ENCODE data around the gene CCKAR. TPM values are rescaled to one million over a fixed set of nuclear protein-coding genes. Genes with fewer than 3 reads are reported as not detected.

The CCKAR gene
- total and polyA plus RNA-seq, 2 donors from 2014 or later = 0.22 TPM; not detected in 1

GRCh38 chr4:26484516-26484915 is 5.8 kb downstream of the CCKAR start:
- FAIRE-seq = no peak
- no peak for TF ChIP-seq CTCF (IDR thresholded peaks at IDR 0.05; ENCODE audit: borderline replicate concordance, extremely low read depth, insufficient read depth)

GRCh38 chr4:26484032-26484515 is 6.2 kb downstream of the CCKAR start:
- no peak for TF ChIP-seq CTCF (IDR thresholded peaks at IDR 0.05; ENCODE audit: borderline replicate concordance, extremely low read depth, insufficient read depth)
- H3K4me1 ChIP-seq (ENCODE audit: control insufficient read depth in 2 of 3, insufficient read depth in 2 of 3, low read depth in 1 of 3, low read length in 3 of 3) = no peaks in the 10 kb centered on the region
- no peak overlapping the region for H3K27ac ChIP-seq (ENCODE audit: low read depth in 2 of 2, low read length in 2 of 2)
- no peaks in the 10 kb centered on the region for H3K9me3 ChIP-seq (ENCODE audit: control insufficient read depth in 2 of 3, insufficient read depth in 1 of 3, low read length in 3 of 3)
- peaks cover 4% of the 10 kb centered on the region for H3K27me3 ChIP-seq (ENCODE audit: control insufficient read depth, insufficient read depth, low read length)
- intact Hi-C loops (cut with DNase I) = no loop called here
- H3K4me3 ChIP-seq (ENCODE audit: low read length in 3 of 3) = no peak overlapping the region
- no peak overlapping the region for H3K9ac ChIP-seq (ENCODE audit: low read length in 3 of 3)
- no peaks in the 10 kb centered on the region for H3K36me3 ChIP-seq (ENCODE audit: control insufficient read depth in 2 of 3, insufficient read depth in 3 of 3, low read length in 3 of 3)
- FAIRE-seq = no peak
- peak in 3 of 5 donors; percentile 45 to 83 (median 82) for DNase-seq

More at GRCh38 chr4:26484516-26484915, 5.8 kb downstream of the CCKAR start:
- Histone ChIP-seq H3K9me3 (ENCODE audit: control insufficient read depth in 2 of 3, insufficient read depth in 1 of 3, low read length in 3 of 3) (no peaks in the 10 kb centered on the region), H3K36me3 (ENCODE audit: control insufficient read depth in 2 of 3, insufficient read depth in 3 of 3, low read length in 3 of 3) (no peaks in the 10 kb centered on the region), H3K27me3 (ENCODE audit: control insufficient read depth, insufficient read depth, low read length) (peaks cover 6% of the 10 kb centered on the region), H3K27ac (ENCODE audit: low read depth in 2 of 2, low read length in 2 of 2) (no peak overlapping the region), H3K4me1 (ENCODE audit: control insufficient read depth in 2 of 3, insufficient read depth in 2 of 3, low read depth in 1 of 3, low read length in 3 of 3) (no peaks in the 10 kb centered on the region), H3K4me3 (ENCODE audit: low read length in 3 of 3) (no peak overlapping the region), H3K9ac (ENCODE audit: low read length in 3 of 3) (no peak overlapping the region)
- intact Hi-C loops (cut with DNase I) = no loop called here
- DNase-seq = peak in 1 of 5 donors; percentile 16

GRCh38 chr4:26482508-26483462 is 7.5 kb downstream of the CCKAR start:
- no peaks in the 10 kb centered on the region for H3K36me3 ChIP-seq (ENCODE audit: control insufficient read depth in 2 of 3, insufficient read depth in 3 of 3, low read length in 3 of 3)
- no peak overlapping the region for H3K27ac ChIP-seq (ENCODE audit: low read depth in 2 of 2, low read length in 2 of 2)
- no peak for FAIRE-seq

More at GRCh38 chr4:26482508-26483462, 7.5 kb downstream of the CCKAR start:
- no peak overlapping the region for H3K4me3 ChIP-seq (ENCODE audit: low read length in 3 of 3)
- no peaks in the 10 kb centered on the region for H3K27me3 ChIP-seq (ENCODE audit: control insufficient read depth, insufficient read depth, low read length)
- DNase-seq = peak in 2 of 5 donors; percentile 5 to 26
- TF ChIP-seq CTCF (IDR thresholded peaks at IDR 0.05; ENCODE audit: borderline replicate concordance, extremely low read depth, insufficient read depth) = no peak
- H3K4me1 ChIP-seq (ENCODE audit: control insufficient read depth in 2 of 3, insufficient read depth in 2 of 3, low read depth in 1 of 3, low read length in 3 of 3) = no peaks in the 10 kb centered on the region
- H3K9me3 ChIP-seq (ENCODE audit: control insufficient read depth in 2 of 3, insufficient read depth in 1 of 3, low read length in 3 of 3) = no peaks in the 10 kb centered on the region
- intact Hi-C loops (cut with DNase I) = no loop called here
- no peak overlapping the region for H3K9ac ChIP-seq (ENCODE audit: low read length in 3 of 3)

Data from kidney (tissue), 14 donors.